Calu3 (cell line): ENCODE data around the gene DDRGK1. TPM values are rescaled to one million over a fixed set of nuclear protein-coding genes. Genes with fewer than 3 reads are reported as not detected.

Experiments
- BruUV-seq: library from RNA; stranded (reverse); fragments of 400-500 nt; replicated peaks from 2 replicates; lab custom pipeline; 2021; lab: Mats Ljungman, UMichigan
- CTCF ChIA-PET: fragments of 300-600 bp; sonication (Branson Sonifier 250); formaldehyde crosslinking; loops from one replicate; lab custom pipeline; 2022; ENCODE audit warnings: antibody characterized with exemption; lab: Charles Lee
- DNase-seq: peaks from one replicate; pipeline ENCODE4 v3.0.0; 2022
- H3K27ac Mint-ChIP-seq: one replicate; pipeline ENCODE4 v1.8.0; 2022; ENCODE audit warnings: mixed read lengths; ENCODE audit not compliant: unreplicated experiment
- H3K27me3 Mint-ChIP-seq: one replicate; pipeline ENCODE4 v1.8.0; 2022; ENCODE audit warnings: mixed read lengths; ENCODE audit not compliant: unreplicated experiment
- H3K36me3 Mint-ChIP-seq: one replicate; pipeline ENCODE4 v1.8.0; 2022; ENCODE audit warnings: mild to moderate bottlenecking, moderate library complexity, mixed read lengths; ENCODE audit not compliant: insufficient read depth, unreplicated experiment
- H3K4me1 Mint-ChIP-seq: one replicate; pipeline ENCODE4 v1.8.0; 2022; ENCODE audit warnings: mild to moderate bottlenecking, low read depth, mixed read lengths; ENCODE audit not compliant: unreplicated experiment
- H3K4me3 Mint-ChIP-seq: one replicate; pipeline ENCODE4 v1.8.0; 2022; ENCODE audit warnings: mild to moderate bottlenecking, low read depth, moderate library complexity, mixed read lengths; ENCODE audit not compliant: unreplicated experiment
- H3K9me3 Mint-ChIP-seq: one replicate; pipeline ENCODE4 v1.8.0; 2022; ENCODE audit warnings: low read depth, mixed read lengths; ENCODE audit not compliant: unreplicated experiment
- CTCF ChIP-seq: fragments of 200-600 bp; IDR thresholded peaks from one replicate; pipeline ENCODE4 v1.8.0; 2022; ENCODE audit warnings: antibody characterized with exemption; ENCODE audit not compliant: unreplicated experiment
- intact Hi-C: fragments of 100-400 bp; cut with micrococcal nuclease; formaldehyde crosslinking; loops from one replicate; pipeline ENCODE4 v1.10.0; 2022; ENCODE audit not compliant: unreplicated experiment
- total RNA-seq: library from RNA; stranded (reverse); gene quantifications from 2 replicates; pipeline ENCODE4 v1.2.3, GENCODE V29; 2022

The DDRGK1 gene
- total RNA-seq, 1 experiment from 2014 or later: 30.9 TPM

- BruUV-seq: no TSS peak
- peaks cover 4% of the 10 kb centered on the region for H3K36me3 Mint-ChIP-seq
- DNase-seq: no peak
- no peaks in the 10 kb centered on the region for H3K9me3 Mint-ChIP-seq
- no peak overlapping the region for H3K4me3 Mint-ChIP-seq
- intact Hi-C loops: no loop called here
- H3K27ac Mint-ChIP-seq: no peak overlapping the region
- H3K4me1 Mint-ChIP-seq: no peaks in the 10 kb centered on the region
- H3K27me3 Mint-ChIP-seq: no peaks in the 10 kb centered on the region
- CTCF ChIA-PET: no interaction called here
- TF ChIP-seq CTCF: no peak
Measured at GRCh38 chr20:3141757-3142156, 62.7 kb downstream of the DDRGK1 start.

Other genes starting within 250 kb of the DDRGK1 start
- gene GNRH2, start 161.1 kb downstream of the DDRGK1 start, total RNA-seq: 0.50 and 1.7 TPM in 2 replicates
- 30.7 and 35.6 TPM in 2 replicates for gene MRPS26, start 158.6 kb downstream of the DDRGK1 start, total RNA-seq
- not detected in 2 replicates for gene OXT, start 133.1 kb downstream of the DDRGK1 start, total RNA-seq
- gene AVP, start 120.0 kb downstream of the DDRGK1 start, total RNA-seq: not detected in 2 replicates
- 13.3 and 13.9 TPM in 2 replicates for gene FASTKD5, start 44.8 kb downstream of the DDRGK1 start, total RNA-seq
- 3.3 and 4.3 TPM in 2 replicates for gene UBOX5, start 44.8 kb downstream of the DDRGK1 start, total RNA-seq
- 10.4 and 11.4 TPM in 2 replicates for gene LZTS3, start 31.1 kb downstream of the DDRGK1 start, total RNA-seq
- 42.5 and 53.4 TPM in 2 replicates for gene ITPA, start 4.8 kb upstream of the DDRGK1 start, total RNA-seq
- 9.4 and 11.0 TPM in 2 replicates for gene SLC4A11, start 34.5 kb upstream of the DDRGK1 start, total RNA-seq
- 6.3 and 7.4 TPM in 2 replicates for gene DNAAF9, start 203.0 kb upstream of the DDRGK1 start, total RNA-seq